GM19043 (cell line): ENCODE measurements around the gene TMOD1.

Experiments
- ATAC-seq: cut with Tn5 transposase; IDR thresholded peaks from one replicate; pipeline ENCODE4 v1.9.1; 2021; ENCODE audit warnings: low read depth; ENCODE audit not compliant: unreplicated experiment

The TMOD1 gene

GRCh38 chr9:97543561-97543960 lies 42.1 kb downstream of the TMOD1 start:
- ATAC-seq: no peak

GRCh38 chr9:97545486-97545885 lies 44.0 kb downstream of the TMOD1 start:
- no peak for ATAC-seq

- no peak for ATAC-seq
These were observed 45.8 kb downstream of the TMOD1 start for GRCh38 chr9:97547098-97547829.

GRCh38 chr9:97548379-97548778 lies 46.9 kb downstream of the TMOD1 start:
- no peak for ATAC-seq

- ATAC-seq: no peak
These were observed 47.5 kb downstream of the TMOD1 start for GRCh38 chr9:97548819-97549540.

- no peak for ATAC-seq
These were observed 48.9 kb downstream of the TMOD1 start for GRCh38 chr9:97550386-97550785.

- ATAC-seq: no peak
These were observed 49.8 kb downstream of the TMOD1 start for GRCh38 chr9:97551308-97551707.

GRCh38 chr9:97553141-97553540 lies 51.7 kb downstream of the TMOD1 start:
- ATAC-seq: no peak

- ATAC-seq: no peak
These were observed 52.4 kb downstream of the TMOD1 start for GRCh38 chr9:97553841-97554240.

- no peak for ATAC-seq
These were observed 53.2 kb downstream of the TMOD1 start for GRCh38 chr9:97554566-97555075.

GRCh38 chr9:97555164-97555563 lies 53.7 kb downstream of the TMOD1 start:
- no peak for ATAC-seq

GRCh38 chr9:97556036-97556720 lies 54.7 kb downstream of the TMOD1 start:
- no peak for ATAC-seq

GRCh38 chr9:97556721-97557605 lies 55.5 kb downstream of the TMOD1 start:
- no peak for ATAC-seq

GRCh38 chr9:97557606-97558095 lies 56.2 kb downstream of the TMOD1 start:
- no peak for ATAC-seq

- ATAC-seq: no peak
These were observed 57.2 kb downstream of the TMOD1 start for GRCh38 chr9:97558701-97559101.

GRCh38 chr9:97559111-97559514 lies 57.6 kb downstream of the TMOD1 start:
- no peak for ATAC-seq

GRCh38 chr9:97560154-97560553 lies 58.7 kb downstream of the TMOD1 start:
- no peak for ATAC-seq

- no peak for ATAC-seq
These were observed 59.4 kb downstream of the TMOD1 start for GRCh38 chr9:97560851-97561250.

- no peak for ATAC-seq
These were observed 60.0 kb downstream of the TMOD1 start for GRCh38 chr9:97561501-97561900.

- no peak for ATAC-seq
These were observed 61.1 kb downstream of the TMOD1 start for GRCh38 chr9:97562542-97562941.
